ENCODE results near the gene SPRYD3. TPM values are rescaled to one million over a fixed set of nuclear protein-coding genes. Genes with fewer than 3 reads are reported as not detected.

SPRYD3 gene
- total RNA-seq, 2 donors from 2014 or later: 56.5 to 60.3 TPM

DNA sequence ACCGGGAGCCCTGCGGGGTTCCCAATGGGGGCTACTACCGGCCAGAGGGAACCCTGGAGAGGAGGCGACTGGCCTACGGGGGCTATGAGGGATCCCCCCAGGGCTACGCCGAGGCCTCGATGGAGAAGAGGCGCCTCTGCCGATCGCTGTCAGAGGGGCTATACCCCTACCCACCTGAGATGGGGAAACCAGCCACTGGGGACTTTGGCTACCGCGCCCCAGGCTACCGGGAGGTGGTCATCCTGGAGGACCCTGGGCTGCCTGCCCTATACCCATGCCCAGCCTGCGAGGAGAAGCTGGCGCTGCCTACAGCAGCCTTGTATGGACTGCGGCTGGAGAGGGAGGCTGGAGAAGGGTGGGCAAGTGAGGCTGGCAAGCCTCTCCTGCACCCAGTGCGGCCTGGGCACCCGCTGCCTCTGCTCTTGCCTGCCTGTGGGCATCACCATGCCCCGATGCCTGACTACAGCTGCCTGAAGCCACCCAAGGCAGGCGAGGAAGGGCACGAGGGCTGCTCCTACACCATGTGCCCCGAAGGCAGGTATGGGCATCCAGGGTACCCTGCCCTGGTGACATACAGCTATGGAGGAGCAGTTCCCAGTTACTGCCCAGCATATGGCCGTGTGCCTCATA lies 19.6 kb downstream of the SPRYD3 start:
- H3K4me1 Mint-ChIP-seq (ENCODE audit: low read depth in 2 of 2): peaks cover 5 to 14% of the 10 kb centered on the region in 2 donors
- no peaks in the 10 kb centered on the region for H3K27me3 Mint-ChIP-seq
- no peaks in the 10 kb centered on the region for H3K36me3 Mint-ChIP-seq
- no peak overlapping the region for H3K27ac Mint-ChIP-seq
- no peak overlapping the region for H3K4me3 Mint-ChIP-seq
- ATAC-seq (no peak), DNase-seq (ENCODE audit: low spot score) (no peak)
- no peaks in the 10 kb centered on the region for H3K9me3 Mint-ChIP-seq

DNA sequence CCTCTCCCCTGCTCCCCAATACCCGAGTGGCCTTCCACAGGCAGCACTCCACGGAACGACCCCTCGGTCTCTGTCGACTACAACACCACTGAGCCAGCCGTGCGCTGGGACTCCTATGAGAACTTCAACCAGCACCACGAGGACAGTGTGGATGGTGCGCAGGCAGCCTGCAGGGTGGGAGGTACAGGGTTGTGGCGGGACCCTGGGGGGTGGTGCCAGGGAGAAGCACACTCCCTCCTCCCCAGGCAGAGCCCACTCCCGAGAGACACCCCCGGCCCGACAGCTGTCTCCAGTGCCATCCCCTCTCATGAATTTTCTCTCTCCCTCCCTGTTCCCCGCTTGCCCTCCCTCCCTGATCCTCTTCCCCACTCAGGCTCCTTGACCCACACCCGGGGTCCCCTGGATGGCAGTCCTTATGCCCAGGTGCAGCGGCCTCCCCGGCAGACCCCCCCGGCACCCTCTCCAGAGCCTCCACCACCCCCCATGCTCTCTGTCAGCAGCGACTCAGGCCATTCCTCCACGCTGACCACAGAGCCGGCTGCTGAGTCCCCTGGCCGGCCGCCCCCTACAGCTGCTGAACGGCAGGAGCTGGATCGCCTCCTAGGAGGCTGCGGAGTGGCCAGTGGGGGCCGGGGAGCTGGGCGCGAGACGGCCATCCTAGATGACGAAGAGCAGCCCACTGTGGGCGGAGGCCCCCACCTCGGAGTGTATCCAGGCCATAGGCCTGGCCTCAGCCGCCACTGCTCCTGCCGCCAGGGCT lies 20.3 kb downstream of the SPRYD3 start:
- Mint-ChIP-seq H3K27me3 (no peaks in the 10 kb centered on the region), H3K9me3 (no peaks in the 10 kb centered on the region), H3K27ac (no peak overlapping the region), H3K4me3 (no peak overlapping the region), H3K4me1 (ENCODE audit: low read depth in 2 of 2) (peaks cover 10 to 19% of the 10 kb centered on the region in 2 donors), H3K36me3 (no peaks in the 10 kb centered on the region)
- no peak for DNase-seq (ENCODE audit: low spot score)
- no peak for ATAC-seq

- Mint-ChIP-seq H3K36me3 (no peaks in the 10 kb centered on the region), H3K4me3 (no peak overlapping the region), H3K27me3 (no peaks in the 10 kb centered on the region), H3K9me3 (no peaks in the 10 kb centered on the region), H3K27ac (no peak overlapping the region), H3K4me1 (ENCODE audit: low read depth in 2 of 2) (peaks cover 10 to 20% of the 10 kb centered on the region in 2 donors)
- no peak for ATAC-seq
- DNase-seq (ENCODE audit: low spot score): no peak
These were observed 21.2 kb downstream of the SPRYD3 start for GRCh38 chr12:53057816-53058500.

- DNase-seq (ENCODE audit: low spot score) (no peak), ATAC-seq (no peak)
- H3K27ac Mint-ChIP-seq: no peak overlapping the region
- no peaks in the 10 kb centered on the region for H3K9me3 Mint-ChIP-seq
- H3K4me1 Mint-ChIP-seq (ENCODE audit: low read depth in 2 of 2): peaks cover 10 to 20% of the 10 kb centered on the region in 2 donors
- no peaks in the 10 kb centered on the region for H3K36me3 Mint-ChIP-seq
- no peak overlapping the region for H3K4me3 Mint-ChIP-seq
- no peaks in the 10 kb centered on the region for H3K27me3 Mint-ChIP-seq
These were observed 22.3 kb downstream of the SPRYD3 start for GRCh38 chr12:53056901-53057300.

GRCh38 chr12:53056296-53056695 lies 22.9 kb downstream of the SPRYD3 start:
- ATAC-seq: no peak
- Mint-ChIP-seq H3K4me1 (ENCODE audit: low read depth in 2 of 2) (peaks cover 10 to 20% of the 10 kb centered on the region in 2 donors), H3K27me3 (no peaks in the 10 kb centered on the region), H3K9me3 (no peaks in the 10 kb centered on the region), H3K36me3 (no peaks in the 10 kb centered on the region), H3K4me3 (no peak overlapping the region), H3K27ac (no peak overlapping the region)
- DNase-seq (ENCODE audit: low spot score): no peak

- DNase-seq (ENCODE audit: low spot score) (peak; percentile 50), ATAC-seq (no peak)
- Mint-ChIP-seq H3K4me3 (peak overlapping the region; percentile 51), H3K4me1 (ENCODE audit: low read depth in 2 of 2) (peaks cover 10 to 20% of the 10 kb centered on the region in 2 donors), H3K27ac (no peak overlapping the region), H3K9me3 (no peaks in the 10 kb centered on the region), H3K36me3 (no peaks in the 10 kb centered on the region), H3K27me3 (no peaks in the 10 kb centered on the region)
These were observed 23.5 kb downstream of the SPRYD3 start for GRCh38 chr12:53055471-53056266.

- no peaks in the 10 kb centered on the region for H3K36me3 Mint-ChIP-seq
- peak overlapping the region; percentile 75 to 89 for H3K27ac Mint-ChIP-seq
- DNase-seq (ENCODE audit: low spot score) (peak; percentile 93), ATAC-seq (peak; percentile 95 to 96)
- peaks cover 10 to 18% of the 10 kb centered on the region in 2 donors for H3K4me1 Mint-ChIP-seq (ENCODE audit: low read depth in 2 of 2)
- H3K9me3 Mint-ChIP-seq: no peaks in the 10 kb centered on the region
- H3K27me3 Mint-ChIP-seq: no peaks in the 10 kb centered on the region
- peak overlapping the region; percentile 94 for H3K4me3 Mint-ChIP-seq
These were observed 24.9 kb downstream of the SPRYD3 start for GRCh38 chr12:53054112-53054878.

DNA sequence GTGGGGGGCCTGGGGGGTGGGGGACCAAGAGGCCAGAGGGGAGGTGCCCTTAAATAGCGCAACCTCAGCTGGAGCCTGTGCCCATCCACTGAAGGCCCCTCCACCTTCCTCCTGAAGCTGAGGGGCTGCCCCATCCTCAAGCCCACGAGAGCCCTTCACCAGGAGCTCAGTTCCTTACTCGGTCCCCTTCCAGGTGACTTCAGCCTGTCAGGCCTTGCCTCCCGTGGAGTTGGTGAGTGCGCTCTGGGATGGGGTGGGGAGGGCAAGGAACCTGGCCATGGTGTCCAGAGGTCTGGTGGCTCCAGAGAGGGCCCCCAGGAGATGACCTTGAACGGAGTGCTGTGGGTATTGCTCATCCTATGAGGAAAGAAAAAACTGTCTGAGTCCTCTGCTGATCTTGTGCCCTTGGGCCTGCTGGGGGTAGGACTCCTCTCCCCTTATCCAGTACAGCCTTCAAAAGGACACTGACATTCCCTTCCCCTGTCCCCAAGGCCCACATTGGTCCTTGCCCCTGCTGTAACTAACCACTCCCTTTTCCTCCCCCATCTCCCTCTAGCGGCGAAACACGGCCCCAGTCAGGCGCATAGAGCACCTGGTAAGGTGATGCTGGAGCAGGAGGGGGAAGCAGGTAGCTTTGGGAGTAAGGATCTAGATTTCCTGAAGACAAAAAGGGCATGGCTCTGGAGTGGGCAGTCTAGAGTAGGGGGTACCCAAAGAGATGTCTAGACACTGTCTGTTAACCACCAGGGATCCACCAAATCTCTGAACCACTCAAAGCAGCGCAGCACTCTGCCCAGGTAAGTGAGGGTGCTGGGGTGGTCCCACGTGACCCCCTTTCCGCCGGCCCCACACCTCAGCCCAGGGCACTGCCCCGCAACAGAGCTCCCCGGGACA lies 25.7 kb downstream of the SPRYD3 start:
- Mint-ChIP-seq H3K27ac (peak overlapping the region; percentile 75 to 89), H3K9me3 (no peaks in the 10 kb centered on the region), H3K27me3 (no peaks in the 10 kb centered on the region), H3K36me3 (no peaks in the 10 kb centered on the region), H3K4me1 (ENCODE audit: low read depth in 2 of 2) (peaks cover 10 to 18% of the 10 kb centered on the region in 2 donors), H3K4me3 (peak overlapping the region; percentile 94)
- DNase-seq (ENCODE audit: low spot score) (peak; percentile 53), ATAC-seq (no peak)

GRCh38 chr12:53052419-53053217 lies 26.6 kb downstream of the SPRYD3 start:
- H3K4me3 Mint-ChIP-seq: no peak overlapping the region
- H3K27ac Mint-ChIP-seq: no peak overlapping the region
- no peaks in the 10 kb centered on the region for H3K9me3 Mint-ChIP-seq

GRCh38 chr12:53051881-53052412 lies 27.2 kb downstream of the SPRYD3 start:
- ATAC-seq: no peak
- Mint-ChIP-seq H3K9me3 (no peaks in the 10 kb centered on the region), H3K27me3 (no peaks in the 10 kb centered on the region), H3K4me3 (no peak overlapping the region), H3K27ac (peak overlapping the region in 1 of 2 donors; percentile 23), H3K36me3 (no peaks in the 10 kb centered on the region), H3K4me1 (ENCODE audit: low read depth in 2 of 2) (peaks cover 11 to 18% of the 10 kb centered on the region in 2 donors)
- DNase-seq (ENCODE audit: low spot score): no peak

More at GRCh38 chr12:53052419-53053217, 26.6 kb downstream of the SPRYD3 start:
- Mint-ChIP-seq H3K4me1 (ENCODE audit: low read depth in 2 of 2) (peaks cover 10 to 18% of the 10 kb centered on the region in 2 donors), H3K27me3 (no peaks in the 10 kb centered on the region), H3K36me3 (no peaks in the 10 kb centered on the region)
- peak; percentile 20 for DNase-seq (ENCODE audit: low spot score)
- no peak for ATAC-seq

DNA sequence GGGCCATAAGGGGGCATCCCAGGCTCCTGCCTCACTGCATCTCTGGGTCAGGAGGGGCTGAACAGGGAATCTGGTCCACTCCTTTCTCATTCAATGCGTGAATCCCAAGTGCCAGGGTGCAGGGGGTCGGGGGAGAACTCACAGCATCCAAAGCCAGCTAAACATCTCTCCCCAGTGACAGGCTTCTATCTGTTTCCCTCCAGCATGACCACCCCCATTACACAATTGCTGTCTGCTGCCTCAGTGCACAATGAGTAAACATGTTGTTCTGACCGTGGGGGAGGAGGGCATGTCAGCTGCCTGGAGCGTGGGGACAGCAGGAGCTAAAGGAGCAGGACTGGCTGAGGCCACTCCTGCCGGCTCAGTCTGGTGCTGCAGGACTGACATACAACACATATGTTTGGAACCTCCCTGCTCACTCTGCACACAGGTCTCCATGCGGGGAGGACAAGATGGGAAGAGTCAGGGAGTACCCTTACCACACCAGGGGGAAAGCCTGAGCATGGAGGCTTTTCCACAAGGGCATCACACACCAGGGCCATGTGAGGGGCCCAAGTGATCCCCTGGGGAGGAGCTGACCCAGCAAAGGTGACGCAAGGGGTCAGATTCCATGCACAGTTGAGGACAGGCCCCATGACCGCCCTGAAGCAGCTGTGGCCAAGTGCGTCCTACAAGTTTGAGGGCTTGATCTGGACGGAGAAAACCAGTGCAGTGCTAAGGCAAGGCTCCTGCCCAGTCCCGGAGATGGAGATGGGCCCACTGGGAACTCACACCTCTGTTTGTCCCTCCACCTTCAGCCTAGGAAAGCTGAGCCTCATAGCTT lies 27.9 kb downstream of the SPRYD3 start:
- H3K27ac Mint-ChIP-seq: no peak overlapping the region
- peak; percentile 23 for DNase-seq (ENCODE audit: low spot score)
- H3K4me1 Mint-ChIP-seq (ENCODE audit: low read depth in 2 of 2): peaks cover 18 to 20% of the 10 kb centered on the region in 2 donors
- no peaks in the 10 kb centered on the region for H3K9me3 Mint-ChIP-seq
- no peak for ATAC-seq
- no peak overlapping the region for H3K4me3 Mint-ChIP-seq
- no peaks in the 10 kb centered on the region for H3K36me3 Mint-ChIP-seq
- H3K27me3 Mint-ChIP-seq: no peaks in the 10 kb centered on the region
